ENCODE measurements around the gene TXN.

- TF ChIP-seq CTCF (IDR thresholded peaks at IDR 0.05): no peak
- TF ChIP-seq POLR2A (IDR thresholded peaks at IDR 0.05): no peak
Observed at GRCh38 chr9:110257097-110257841, 962 bp upstream of the TXN start.
